Neuron (in vitro differentiated cells): ENCODE measurements around the gene POLR3K.

ENCODE experiments used
- H2AFZ ChIP-seq: one replicate; pipeline ENCODE4 v1.6.1; 2013; ENCODE audit warnings: low read depth, mild to moderate bottlenecking, inconsistent platforms, low read length, moderate library complexity
- H3K27me3 ChIP-seq: one replicate; pipeline ENCODE4 v1.6.1; 2013; ENCODE audit warnings: low read length; ENCODE audit not compliant: insufficient read depth
- H3K36me3 ChIP-seq: one replicate; pipeline ENCODE4 v1.6.1; 2013; ENCODE audit warnings: low read length; ENCODE audit not compliant: insufficient read depth
- H3K4me1 ChIP-seq: one replicate; pipeline ENCODE4 v1.6.1; 2013; ENCODE audit warnings: low read length; ENCODE audit not compliant: insufficient read depth
- H3K4me3 ChIP-seq: 2 replicates; pipeline ENCODE4 v1.5.1; 2013; ENCODE audit warnings: mild to moderate bottlenecking, low read length, moderate library complexity
- H3K9me3 ChIP-seq: one replicate; pipeline ENCODE4 v1.6.1; 2013; ENCODE audit warnings: low read length

The POLR3K gene

DNA sequence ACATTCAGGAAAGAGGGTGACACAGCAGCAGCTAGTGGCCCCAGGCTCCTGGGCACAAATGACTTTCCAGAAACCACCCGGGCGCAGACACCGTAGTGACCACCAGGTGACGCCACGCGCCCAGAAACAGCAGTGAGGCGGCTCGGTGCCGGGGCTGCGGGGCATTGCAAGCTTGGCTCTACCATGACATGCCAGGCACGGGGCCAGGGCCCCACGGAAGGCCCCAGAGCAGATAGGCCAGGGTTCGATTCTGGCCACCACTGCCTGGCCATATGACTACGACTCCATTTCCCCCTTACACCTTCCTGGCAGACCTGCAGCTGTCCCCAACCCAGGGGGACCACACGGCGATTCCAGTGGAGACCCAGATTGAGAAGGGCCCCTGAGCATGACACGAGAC, 12.3 kb upstream of the POLR3K start:
- no peaks in the 10 kb centered on the region for H3K9me3 ChIP-seq
- H3K4me3 ChIP-seq: no peak overlapping the region

GRCh38 chr16:64914-65255, 11.5 kb upstream of the POLR3K start:
- peaks cover 14% of the 10 kb centered on the region for H3K4me1 ChIP-seq
- H3K4me3 ChIP-seq: no peak overlapping the region
- H3K9me3 ChIP-seq: no peaks in the 10 kb centered on the region
- H3K27me3 ChIP-seq: no peaks in the 10 kb centered on the region
- no peak overlapping the region for H2AFZ ChIP-seq
- H3K36me3 ChIP-seq: peaks cover 29% of the 10 kb centered on the region

More for the DNA sequence above, 12.3 kb upstream of the POLR3K start:
- peaks cover 18% of the 10 kb centered on the region for H3K4me1 ChIP-seq
- H2AFZ ChIP-seq: no peak overlapping the region
- H3K36me3 ChIP-seq: peaks cover 21% of the 10 kb centered on the region
- H3K27me3 ChIP-seq: no peaks in the 10 kb centered on the region

DNA sequence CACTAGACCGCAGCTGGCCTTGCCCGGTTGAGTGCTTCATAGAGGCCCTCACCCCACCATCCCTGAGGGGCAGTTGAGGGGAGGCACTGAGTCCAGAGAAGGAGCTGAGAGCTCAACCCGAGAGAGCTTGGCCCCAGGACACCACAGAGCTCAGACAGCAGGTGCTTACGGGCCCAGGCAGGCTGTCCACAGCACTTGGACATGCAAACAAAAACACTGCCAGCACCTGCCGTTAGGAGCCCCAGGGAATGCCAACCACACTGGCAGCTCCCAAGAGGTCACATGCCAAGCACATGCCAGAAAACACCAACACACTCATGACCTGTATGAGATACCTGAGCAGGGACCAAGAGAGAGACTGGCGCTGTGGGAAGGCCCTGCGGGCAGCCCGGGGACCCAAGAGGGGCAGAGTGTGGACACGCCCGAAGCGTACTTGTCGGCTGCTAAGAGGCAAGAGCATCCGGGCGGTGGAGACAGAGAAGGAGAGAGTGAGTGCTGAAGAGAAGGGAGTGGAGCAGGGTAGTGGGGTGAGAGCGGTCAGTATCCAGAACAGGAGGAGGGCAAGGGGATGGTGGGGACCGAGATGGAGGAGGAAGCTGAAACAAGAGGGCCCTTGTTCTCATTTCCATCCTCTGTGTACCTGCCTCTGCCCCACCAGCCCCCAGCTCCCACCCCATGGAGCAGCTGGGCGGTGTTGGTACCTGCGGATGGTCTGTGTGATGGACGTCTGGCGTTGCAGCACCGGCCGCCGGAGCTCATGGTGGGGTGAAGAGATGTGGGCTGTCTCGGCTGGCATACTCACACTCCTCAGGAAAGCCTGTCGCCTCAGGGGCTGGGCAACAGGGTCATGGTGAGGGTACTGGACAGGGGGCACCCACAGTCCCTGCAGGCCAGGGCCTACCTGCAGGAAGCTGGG, 10.8 kb upstream of the POLR3K start:
- Histone ChIP-seq H3K9me3 (no peaks in the 10 kb centered on the region), H3K27me3 (no peaks in the 10 kb centered on the region), H3K36me3 (peaks cover 34% of the 10 kb centered on the region), H2AFZ (no peak overlapping the region), H3K4me3 (no peak overlapping the region), H3K4me1 (peaks cover 10% of the 10 kb centered on the region)

DNA sequence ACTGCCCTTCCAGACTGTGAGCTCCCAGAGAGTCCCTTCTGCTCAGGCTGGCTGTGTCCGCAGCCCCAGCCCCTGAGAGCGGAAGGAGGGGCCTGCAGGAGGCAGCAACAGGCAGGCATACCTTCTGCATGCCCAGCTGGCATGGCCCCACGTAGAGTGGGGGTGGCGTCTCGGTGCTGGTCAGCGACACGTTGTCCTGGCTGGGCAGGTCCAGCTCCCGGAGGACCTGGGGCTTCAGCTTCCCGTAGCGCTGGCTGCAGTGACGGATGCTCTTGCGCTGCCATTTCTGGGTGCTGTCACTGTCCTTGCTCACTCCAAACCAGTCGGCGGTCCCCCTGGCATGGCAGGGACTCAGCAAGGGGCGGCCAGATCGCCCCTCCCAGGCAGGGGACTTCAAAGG, 10.1 kb upstream of the POLR3K start:
- Histone ChIP-seq H2AFZ (no peak overlapping the region), H3K9me3 (no peaks in the 10 kb centered on the region), H3K4me3 (no peak overlapping the region), H3K36me3 (peaks cover 40% of the 10 kb centered on the region), H3K4me1 (peaks cover 2% of the 10 kb centered on the region), H3K27me3 (no peaks in the 10 kb centered on the region)

GRCh38 chr16:62968-63391, 9.6 kb upstream of the POLR3K start:
- Histone ChIP-seq H3K27me3 (no peaks in the 10 kb centered on the region), H3K4me3 (no peak overlapping the region), H3K9me3 (no peaks in the 10 kb centered on the region), H2AFZ (no peak overlapping the region), H3K36me3 (peaks cover 45% of the 10 kb centered on the region), H3K4me1 (no peaks in the 10 kb centered on the region)

DNA sequence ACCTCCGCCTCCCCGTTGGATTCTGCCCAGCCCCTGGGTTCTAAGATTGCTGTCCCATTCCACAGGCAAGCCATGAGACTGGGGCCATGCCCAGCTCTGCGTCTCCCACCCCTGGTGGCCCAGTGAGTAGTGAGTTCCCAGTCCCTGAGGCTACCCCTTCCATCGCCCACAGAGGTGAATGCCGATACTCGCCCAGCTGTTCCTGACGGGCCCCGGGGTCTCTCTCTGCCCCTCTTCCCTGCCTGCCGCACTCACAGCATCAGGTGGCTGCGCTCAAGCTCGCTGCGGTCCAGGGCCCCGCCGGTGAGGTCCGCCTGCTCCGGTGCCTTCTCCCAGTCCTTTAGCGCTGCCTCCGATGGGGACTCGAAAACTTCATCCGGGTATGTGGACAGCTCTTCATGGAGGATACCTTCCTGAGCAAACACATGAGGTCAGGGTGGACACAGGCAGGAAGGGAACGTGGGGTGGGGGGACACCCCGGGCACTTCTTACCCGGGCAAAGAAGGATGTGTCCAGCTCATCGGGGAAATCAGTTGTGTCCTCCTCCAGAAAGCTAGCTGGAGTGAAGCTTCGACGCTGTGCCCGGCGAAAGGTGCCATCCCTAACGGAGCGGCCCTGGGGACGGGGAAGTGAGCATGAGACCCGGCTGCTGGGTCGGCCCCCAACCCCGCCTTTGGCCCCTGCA, 9.0 kb upstream of the POLR3K start:
- H2AFZ ChIP-seq: no peak overlapping the region
- H3K4me3 ChIP-seq: no peak overlapping the region
- H3K27me3 ChIP-seq: no peaks in the 10 kb centered on the region
- H3K4me1 ChIP-seq: no peaks in the 10 kb centered on the region
- no peaks in the 10 kb centered on the region for H3K9me3 ChIP-seq
- H3K36me3 ChIP-seq: peaks cover 51% of the 10 kb centered on the region

DNA sequence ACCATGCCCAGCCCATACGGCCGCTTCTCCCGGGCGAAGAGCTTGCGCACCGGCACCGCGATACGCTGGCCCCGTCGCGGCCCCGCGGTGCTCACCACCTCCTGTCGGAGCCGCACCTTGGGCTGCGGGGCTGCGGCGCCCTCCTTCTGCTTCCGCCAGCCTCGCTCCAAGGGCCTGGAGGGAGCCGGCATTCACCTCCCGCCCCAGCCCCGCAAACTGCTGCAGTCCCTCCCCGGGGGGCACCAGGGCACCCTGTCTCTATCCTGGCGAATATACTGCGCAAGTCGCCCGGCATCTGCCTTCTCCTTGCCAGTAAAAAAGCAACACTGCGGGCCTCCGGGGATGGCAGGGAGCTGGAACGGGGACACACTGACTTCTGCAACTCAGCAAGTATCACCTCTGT, 8.5 kb upstream of the POLR3K start:
- H3K36me3 ChIP-seq: peaks cover 56% of the 10 kb centered on the region

GRCh38 chr16:60929-61878, 7.8 kb upstream of the POLR3K start:
- no peak overlapping the region for H2AFZ ChIP-seq
- no peaks in the 10 kb centered on the region for H3K9me3 ChIP-seq
- no peaks in the 10 kb centered on the region for H3K4me1 ChIP-seq
- H3K36me3 ChIP-seq: peaks cover 63% of the 10 kb centered on the region
- H3K4me3 ChIP-seq: no peak overlapping the region
- H3K27me3 ChIP-seq: no peaks in the 10 kb centered on the region

More for the DNA sequence above, 8.5 kb upstream of the POLR3K start:
- Histone ChIP-seq H3K4me3 (no peak overlapping the region), H2AFZ (no peak overlapping the region), H3K4me1 (no peaks in the 10 kb centered on the region), H3K9me3 (no peaks in the 10 kb centered on the region), H3K27me3 (no peaks in the 10 kb centered on the region)

DNA sequence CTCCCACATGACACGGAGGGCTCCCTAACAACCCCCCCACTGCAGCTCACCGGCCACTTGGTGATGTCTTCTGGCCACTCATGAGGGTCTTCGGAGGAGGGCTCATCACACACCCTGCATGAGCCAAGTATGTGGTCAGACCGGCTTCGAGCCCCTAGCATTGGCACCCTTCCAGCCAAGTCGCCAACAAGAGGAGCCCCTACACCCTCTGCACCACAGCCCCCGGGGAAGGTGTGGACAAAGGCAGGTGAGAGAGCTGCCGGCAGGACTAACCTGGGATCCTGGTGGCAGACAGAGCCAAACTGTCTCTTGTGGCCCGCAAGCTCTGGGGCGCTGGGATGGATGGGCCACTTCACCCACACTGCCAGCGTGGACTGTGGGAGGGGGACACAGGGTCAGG, 6.8 kb upstream of the POLR3K start:
- no peak overlapping the region for H2AFZ ChIP-seq
- no peaks in the 10 kb centered on the region for H3K9me3 ChIP-seq
- H3K4me1 ChIP-seq: no peaks in the 10 kb centered on the region
- no peaks in the 10 kb centered on the region for H3K27me3 ChIP-seq
- H3K36me3 ChIP-seq: peaks cover 73% of the 10 kb centered on the region
- H3K4me3 ChIP-seq: no peak overlapping the region

GRCh38 chr16:59440-60059, 6.1 kb upstream of the POLR3K start:
- Histone ChIP-seq H3K9me3 (no peaks in the 10 kb centered on the region), H2AFZ (no peak overlapping the region), H3K27me3 (no peaks in the 10 kb centered on the region), H3K4me1 (no peaks in the 10 kb centered on the region), H3K4me3 (no peak overlapping the region), H3K36me3 (peaks cover 71% of the 10 kb centered on the region)

DNA sequence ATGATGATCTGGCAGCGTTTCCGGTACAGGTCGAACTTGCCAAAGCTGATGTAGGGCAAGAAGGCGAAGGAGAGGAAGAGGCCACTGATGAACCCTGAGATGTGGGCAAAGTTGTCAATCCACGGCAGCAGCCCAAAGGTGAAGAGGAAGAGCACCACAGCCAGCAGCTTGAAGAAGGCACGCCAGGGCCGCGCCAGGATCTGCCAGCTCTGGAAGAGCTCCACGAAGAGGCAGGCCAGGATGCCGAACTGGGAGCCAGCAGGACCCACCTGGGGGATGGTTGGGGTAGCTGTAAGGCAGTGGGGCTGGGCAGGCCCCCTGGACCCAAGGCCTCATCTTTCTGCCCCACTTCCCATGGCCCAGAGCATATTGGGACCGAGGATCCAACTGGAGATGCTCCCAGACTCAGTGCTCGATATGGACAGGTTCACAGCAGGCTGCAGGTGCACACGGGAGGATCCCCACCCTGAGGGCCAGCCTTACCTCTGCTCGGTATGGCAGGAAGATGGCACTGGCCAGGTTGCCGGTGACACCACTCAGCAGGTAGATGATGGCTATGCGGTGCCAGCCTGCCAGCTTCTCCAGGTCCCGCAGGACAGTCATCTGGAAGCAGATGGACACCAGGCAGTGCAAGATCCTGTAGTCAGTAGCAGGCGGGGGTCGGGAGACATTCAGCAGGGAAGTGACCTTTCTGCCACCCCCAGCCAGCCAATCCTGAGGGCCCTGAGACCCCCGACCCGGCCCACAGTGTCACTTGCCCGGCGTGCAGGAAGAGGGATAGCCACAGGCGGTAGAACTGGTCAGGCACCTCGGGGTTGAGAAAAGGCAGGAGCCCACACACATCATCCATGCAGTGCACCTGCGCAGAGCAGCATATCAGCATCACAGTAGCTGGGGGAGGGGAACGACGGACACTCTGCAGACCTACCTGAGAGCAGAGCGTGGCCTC, 5.4 kb upstream of the POLR3K start:
- Histone ChIP-seq H2AFZ (no peak overlapping the region), H3K4me1 (peaks cover 2% of the 10 kb centered on the region), H3K9me3 (no peaks in the 10 kb centered on the region), H3K4me3 (no peak overlapping the region), H3K36me3 (peaks cover 71% of the 10 kb centered on the region), H3K27me3 (no peaks in the 10 kb centered on the region)

DNA sequence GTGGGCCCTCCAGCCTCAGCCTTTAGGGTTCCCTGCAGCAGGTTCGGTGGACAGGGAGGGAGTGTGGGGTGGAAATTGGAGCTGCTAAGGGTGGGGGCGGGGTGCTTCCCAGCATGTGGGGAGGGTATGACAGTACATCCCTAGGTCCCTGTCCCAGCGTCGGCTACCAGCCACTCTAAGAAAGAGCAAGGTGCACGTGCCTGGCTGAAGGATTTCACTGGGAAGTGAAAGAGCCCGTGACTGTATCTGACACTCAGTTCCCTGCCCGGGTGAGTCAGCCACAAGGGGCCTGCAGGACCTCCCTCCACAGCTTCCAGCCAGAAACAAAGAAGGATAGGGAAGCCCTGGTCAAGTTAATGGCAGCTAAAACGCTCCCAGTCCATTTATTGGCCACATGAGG, 4.3 kb upstream of the POLR3K start:
- Histone ChIP-seq H3K4me1 (peaks cover 2% of the 10 kb centered on the region), H3K9me3 (no peaks in the 10 kb centered on the region), H2AFZ (no peak overlapping the region), H3K4me3 (no peak overlapping the region), H3K36me3 (peaks cover 63% of the 10 kb centered on the region), H3K27me3 (no peaks in the 10 kb centered on the region)
